GM12878 (cell line): Measurements from ENCODE around the gene TREM1. TPM values are rescaled to one million over a fixed set of nuclear protein-coding genes. Genes with fewer than 3 reads are reported as not detected.

Experiments used
- ATAC-seq: fragments of 200-7000 bp; cut with Tn5 transposase; 3 replicates; pipeline ENCODE4 v1.9.1; 2020; ENCODE audit warnings: mild to moderate bottlenecking, moderate library complexity
- BruUV-seq: library from RNA; stranded (reverse); fragments of 400-500 nt; replicated peaks from 2 replicates; lab custom pipeline; 2021; lab: Mats Ljungman, UMichigan
- CTCF ChIA-PET: fragments of 300-600 bp; sonication (Branson Sonifier 250); formaldehyde crosslinking; extraction: SDS; loops from one replicate; lab custom pipeline; 2021; ENCODE audit warnings: inconsistent platforms; lab: Yijun Ruan, JAX
- POLR2A ChIA-PET: fragments of 350-600 bp; formaldehyde crosslinking; extraction: SDS; loops from one replicate; lab custom pipeline; 2021; ENCODE audit warnings: inconsistent platforms; lab: Charles Lee
- RAD21 ChIA-PET: fragments of 300-600 bp; sonication (Branson Sonifier 250); formaldehyde crosslinking; loops from one replicate; lab custom pipeline; 2023; ENCODE audit warnings: antibody characterized with exemption; ENCODE audit not compliant: unreplicated experiment; lab: Charles Lee
- SMC1A ChIA-PET: fragments of 300-600 bp; sonication (Branson Sonifier 250); formaldehyde crosslinking; loops from one replicate; lab custom pipeline; 2023; ENCODE audit not compliant: unreplicated experiment, uncharacterized antibody; lab: Charles Lee
- DNase-seq: peaks from one replicate; pipeline ENCODE4 v3.0.0-alpha.2; 2011; ENCODE audit warnings: low read depth, low spot score
- FAIRE-seq: peaks from 3 replicates; lab custom pipeline; 2011; peaks lifted over from hg19 to GRCh38; lab: Jason Lieb, UNC
- H2AFZ ChIP-seq: 2 replicates; pipeline ENCODE4 v1.6.0; 2011; ENCODE audit warnings: low read depth, low read length, control low read depth; ENCODE audit not compliant: control insufficient read depth
- H3K27ac ChIP-seq: 2 replicates; pipeline ENCODE4 v1.5.1; 2011; ENCODE audit warnings: control low read depth; ENCODE audit not compliant: control insufficient read depth, insufficient read depth
- H3K27me3 ChIP-seq, 2 experiments: replicated peaks in 1 of 2; 2 replicates each; pipeline versions ENCODE4 v1.6.0 to v1.6.1; 2011; ENCODE audit warnings: low read length in 1 of 2; ENCODE audit not compliant: control insufficient read depth in 2 of 2, insufficient read depth in 2 of 2
- H3K36me3 ChIP-seq, 2 experiments: 2 replicates each; pipeline ENCODE4 v1.5.1; 2011; ENCODE audit warnings: low read length in 1 of 2; ENCODE audit not compliant: control insufficient read depth in 2 of 2, insufficient read depth in 2 of 2
- H3K4me1 ChIP-seq: 2 replicates; pipeline ENCODE4 v1.6.1; 2011; ENCODE audit warnings: mild to moderate bottlenecking, low read length, moderate library complexity, mixed read lengths; ENCODE audit not compliant: control insufficient read depth, insufficient read depth
- H3K4me2 ChIP-seq: 2 replicates; pipeline ENCODE4 v1.6.0; 2011; ENCODE audit warnings: control low read depth; ENCODE audit not compliant: control insufficient read depth, insufficient read depth
- H3K4me3 ChIP-seq: fragments of 200-600 bp; sonication (generic); 2 replicates; pipeline ENCODE4 v1.5.1; 2016
- H3K79me2 ChIP-seq: 2 replicates; pipeline ENCODE4 v1.6.0; 2011; ENCODE audit warnings: low read length; ENCODE audit not compliant: control insufficient read depth, insufficient read depth
- H3K9ac ChIP-seq: 2 replicates; pipeline ENCODE4 v1.8.0; 2011; ENCODE audit warnings: low read length, control low read depth, mixed read lengths; ENCODE audit not compliant: control insufficient read depth, insufficient read depth
- H3K9me3 ChIP-seq: replicated peaks from 3 replicates; pipeline ENCODE4 v1.5.1; 2011; ENCODE audit warnings: mild to moderate bottlenecking, low read length; ENCODE audit not compliant: control insufficient read depth, insufficient read depth
- H4K20me1 ChIP-seq: 2 replicates; pipeline ENCODE4 v1.6.0; 2011; ENCODE audit not compliant: control insufficient read depth, insufficient read depth
- BMI1 ChIP-seq: fragments of 450-650 bp; IDR thresholded peaks from 2 replicates; pipeline ENCODE4 v1.6.1; 2016; ENCODE audit warnings: mild to moderate bottlenecking, moderate library complexity, borderline replicate concordance
- CHD4 ChIP-seq: fragments of 200-600 bp; sonication (generic); IDR thresholded peaks from 2 replicates; pipeline ENCODE4 v1.6.1; 2016; ENCODE audit warnings: mild to moderate bottlenecking
- ELK1 ChIP-seq: IDR thresholded peaks from 2 replicates; pipeline ENCODE4 v1.6.1; 2012; ENCODE audit warnings: low read depth, low read length, improper control_type of control experiment
- ETV6 ChIP-seq, 2 experiments: fragments of 450-650 bp in 1 of 2; IDR thresholded peaks in 1 of 2; conservative IDR thresholded peaks in 1 of 2; 2 replicates each; pipeline ENCODE4 v1.6.1; 2014; ENCODE audit warnings: antibody characterized with exemption in 1 of 2, borderline replicate concordance in 1 of 2, low read depth in 1 of 2, mild to moderate bottlenecking in 1 of 2, moderate library complexity in 1 of 2
- FOXM1 ChIP-seq: IDR thresholded peaks from 2 replicates; pipeline ENCODE4 v1.6.1; 2012; ENCODE audit warnings: low read depth, mild to moderate bottlenecking, inconsistent platforms, low read length, moderate library complexity
- HDGF ChIP-seq: fragments of 450-650 bp; IDR thresholded peaks from 2 replicates; pipeline ENCODE4 v1.6.1; 2016; ENCODE audit warnings: antibody characterized with exemption
- HSF1 ChIP-seq: fragments of 150-350 bp; IDR thresholded peaks from 2 replicates; pipeline ENCODE4 v1.6.1; 2014; ENCODE audit warnings: mild to moderate bottlenecking, low read depth, low read length
- IRF4 ChIP-seq: IDR thresholded peaks from 2 replicates; pipeline ENCODE4 v1.6.1; 2011; ENCODE audit warnings: low read depth, low read length
- MEF2A ChIP-seq: IDR thresholded peaks from 2 replicates; pipeline ENCODE4 v1.6.1; 2011; ENCODE audit warnings: low read depth, mild to moderate bottlenecking, low read length, moderate library complexity; ENCODE audit not compliant: insufficient read depth
- NR2C2 ChIP-seq: IDR thresholded peaks from 2 replicates; pipeline ENCODE4 v1.6.1; 2011; ENCODE audit warnings: borderline replicate concordance, low read depth; ENCODE audit not compliant: control insufficient read depth, insufficient read length
- POU2F2 ChIP-seq: IDR thresholded peaks from 3 replicates; pipeline ENCODE4 v1.6.1; 2011; ENCODE audit warnings: low read depth, mild to moderate bottlenecking, low read length, borderline replicate concordance
- RAD21 ChIP-seq: IDR thresholded peaks from 2 replicates; pipeline ENCODE4 v1.6.1; 2011; ENCODE audit warnings: mild to moderate bottlenecking, low read depth, low read length, moderate library complexity; ENCODE audit not compliant: insufficient read depth
- RFX5 ChIP-seq: IDR thresholded peaks from 2 replicates; pipeline ENCODE4 v1.6.1; 2011; ENCODE audit warnings: low read depth, low read length, improper control_type of control experiment
- STAT1 ChIP-seq: fragments of 450-650 bp; conservative IDR thresholded peaks from 2 replicates; pipeline ENCODE4 v1.6.1; 2014; ENCODE audit warnings: antibody characterized with exemption, mild to moderate bottlenecking
- SUPT20H ChIP-seq: IDR thresholded peaks from 2 replicates; pipeline ENCODE4 v1.6.1; 2011; ENCODE audit warnings: low read depth, mild to moderate bottlenecking, low read length, moderate library complexity, borderline replicate concordance; ENCODE audit not compliant: control insufficient read depth
- TARDBP ChIP-seq: IDR thresholded peaks from 2 replicates; pipeline ENCODE4 v1.6.1; 2016; ENCODE audit warnings: borderline replicate concordance
- TCF3 ChIP-seq: IDR thresholded peaks from 2 replicates; pipeline ENCODE4 v1.6.1; 2012; ENCODE audit warnings: low read depth, mild to moderate bottlenecking, low read length, borderline replicate concordance; ENCODE audit not compliant: insufficient read depth
- ZNF24 ChIP-seq: fragments of 450-650 bp; IDR thresholded peaks from 2 replicates; pipeline ENCODE4 v1.6.1; 2017; ENCODE audit warnings: antibody characterized with exemption, mild to moderate bottlenecking
- ZNF384 ChIP-seq: IDR thresholded peaks from 2 replicates; pipeline ENCODE4 v1.6.1; 2012; ENCODE audit warnings: low read depth, mild to moderate bottlenecking, low read length, improper control_type of control experiment, borderline replicate concordance
- WGBS: methylation state at CpG from one replicate; pipeline ENCODE4 v1.1.6; 2016; ENCODE audit warnings: low lambda C conversion rate; ENCODE audit not compliant: insufficient replicate concordance, insufficient coverage; ENCODE audit errors: missing lambda C conversion rate; 5-methylcytosine and 5-hydroxymethylcytosine counted together
- in situ Hi-C: fragments of 300-500 bp; cut with MboI; formaldehyde crosslinking; loops from 9 replicates; pipeline ENCODE4 v1.14.3; 2018; ENCODE audit warnings: mixed read lengths
- intact Hi-C: fragments of 100-400 bp; cut with micrococcal nuclease; formaldehyde crosslinking; loops from one replicate; pipeline ENCODE4 v1.14.2; 2022; ENCODE audit not compliant: unreplicated experiment
- polyA plus RNA-seq, 11 experiments: library from polyadenylated mRNA; depleted of rRNA in 4 of 11; unstranded in 6 of 11; stranded (reverse) in 5 of 11; fragments of >200 nt; fragmentation: Nextera tagmentation in 4 of 11; fragmentation: Illumina TruSeq in 1 of 11; extraction: Ambion mirVana in 4 of 11; extraction: Trizol in 1 of 11; gene quantifications; 1 replicate in 1 of 11; 2 replicates in 10 of 11; pipeline versions ENCODE4 v1.2.1 to v1.2.3, GENCODE V29; 2011 to 2016; ENCODE audit warnings: inconsistent platforms in 2 of 11, missing spikeins in 2 of 11, low read depth in 1 of 11
- total RNA-seq, 4 experiments: library from RNA; depleted of rRNA in 3 of 4; stranded (reverse); fragments of >200 nt in 3 of 4; fragmentation: Illumina TruSeq in 1 of 4; extraction: Trizol in 1 of 4; gene quantifications; 2 replicates each; pipeline versions ENCODE4 v1.2.1 to v1.2.3, GENCODE V29; 2013 to 2021
- TF ChIP-seq, protein P1 (sequence below): fragments of 450-650 bp; formaldehyde crosslinking; IDR thresholded peaks from 2 replicates; pipeline ENCODE4 v1.4.0; 2020; ENCODE audit warnings: mild to moderate bottlenecking, moderate library complexity

TREM1 gene
- total and polyA plus RNA-seq, 10 of the 15 experiments (the other 5 are each of a cell fraction or from before 2014, with no cell fraction given) = 0.09 to 2.6 (median 0.28) TPM; not detected in 2

DNA sequence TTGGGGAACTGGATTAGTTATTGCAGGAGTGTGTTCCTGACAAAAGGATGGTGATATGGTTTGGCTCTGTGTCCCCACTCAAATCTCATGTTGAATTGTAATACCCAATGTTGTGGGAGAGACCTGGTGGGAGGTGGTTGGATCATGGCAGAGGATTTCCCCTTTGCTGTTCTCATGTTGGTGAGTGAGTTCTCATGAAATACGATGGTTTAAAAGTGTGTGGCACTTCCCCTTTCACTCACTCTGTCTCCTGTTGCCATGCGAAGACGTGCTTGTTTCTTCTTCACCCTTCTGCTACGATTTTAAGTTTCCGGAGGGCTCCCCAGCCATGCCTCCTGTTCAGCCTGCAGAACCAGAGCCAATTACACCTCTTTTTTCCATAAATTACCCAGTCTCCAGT, 16.2 kb upstream of the TREM1 start:
- intact Hi-C loops = no loop called here
- Histone ChIP-seq H3K36me3 (no peaks in the 10 kb centered on the region), H4K20me1 (no peaks in the 10 kb centered on the region), H3K27me3 (no peaks in the 10 kb centered on the region; a peak in 1 of 4 replicates), H3K9me3 (peaks cover 23% of the 10 kb centered on the region), H3K4me3 (no peak overlapping the region), H2AFZ (no peak overlapping the region; the same call in 1 of the 2 replicates), H3K79me2 (no peaks in the 10 kb centered on the region), H3K4me1 (peaks cover 7% of the 10 kb centered on the region), H3K27ac (no peak overlapping the region), H3K4me2 (no peak overlapping the region), H3K9ac (no peak overlapping the region)
- in situ Hi-C loops = no loop called here
- BruUV-seq = no TSS peak
- ChIA-PET SMC1A (no interaction called here), CTCF (no interaction called here), POLR2A (no interaction called here), RAD21 (no interaction called here)
- FAIRE-seq = peak; percentile 56
- DNase-seq = no peak
- WGBS = 21% methylated on average over 5 of the region's 5 CpGs
- ATAC-seq = peak; percentile 39; the same call in 1 of the 3 replicates
- no peak for TF ChIP-seq BMI1
- TF ChIP-seq HDGF = no peak
- no peak for TF ChIP-seq FOXM1
- no peak for TF ChIP-seq TARDBP
- no peak for TF ChIP-seq IRF4
- TF ChIP-seq HSF1 = no peak
- TF ChIP-seq NR2C2 = no peak
- no peak for TF ChIP-seq TCF3
- no peak for TF ChIP-seq ZNF384
- no peak for TF ChIP-seq CHD4
- no peak for TF ChIP-seq POU2F2
- TF ChIP-seq RFX5 = no peak
- TF ChIP-seq, protein P1, sequence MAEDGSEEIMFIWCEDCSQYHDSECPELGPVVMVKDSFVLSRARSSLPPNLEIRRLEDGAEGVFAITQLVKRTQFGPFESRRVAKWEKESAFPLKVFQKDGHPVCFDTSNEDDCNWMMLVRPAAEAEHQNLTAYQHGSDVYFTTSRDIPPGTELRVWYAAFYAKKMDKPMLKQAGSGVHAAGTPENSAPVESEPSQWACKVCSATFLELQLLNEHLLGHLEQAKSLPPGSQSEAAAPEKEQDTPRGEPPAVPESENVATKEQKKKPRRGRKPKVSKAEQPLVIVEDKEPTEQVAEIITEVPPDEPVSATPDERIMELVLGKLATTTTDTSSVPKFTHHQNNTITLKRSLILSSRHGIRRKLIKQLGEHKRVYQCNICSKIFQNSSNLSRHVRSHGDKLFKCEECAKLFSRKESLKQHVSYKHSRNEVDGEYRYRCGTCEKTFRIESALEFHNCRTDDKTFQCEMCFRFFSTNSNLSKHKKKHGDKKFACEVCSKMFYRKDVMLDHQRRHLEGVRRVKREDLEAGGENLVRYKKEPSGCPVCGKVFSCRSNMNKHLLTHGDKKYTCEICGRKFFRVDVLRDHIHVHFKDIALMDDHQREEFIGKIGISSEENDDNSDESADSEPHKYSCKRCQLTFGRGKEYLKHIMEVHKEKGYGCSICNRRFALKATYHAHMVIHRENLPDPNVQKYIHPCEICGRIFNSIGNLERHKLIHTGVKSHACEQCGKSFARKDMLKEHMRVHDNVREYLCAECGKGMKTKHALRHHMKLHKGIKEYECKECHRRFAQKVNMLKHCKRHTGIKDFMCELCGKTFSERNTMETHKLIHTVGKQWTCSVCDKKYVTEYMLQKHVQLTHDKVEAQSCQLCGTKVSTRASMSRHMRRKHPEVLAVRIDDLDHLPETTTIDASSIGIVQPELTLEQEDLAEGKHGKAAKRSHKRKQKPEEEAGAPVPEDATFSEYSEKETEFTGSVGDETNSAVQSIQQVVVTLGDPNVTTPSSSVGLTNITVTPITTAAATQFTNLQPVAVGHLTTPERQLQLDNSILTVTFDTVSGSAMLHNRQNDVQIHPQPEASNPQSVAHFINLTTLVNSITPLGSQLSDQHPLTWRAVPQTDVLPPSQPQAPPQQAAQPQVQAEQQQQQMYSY = no peak
- TF ChIP-seq STAT1 = no peak
- no peak for TF ChIP-seq ELK1
- no peak for TF ChIP-seq ZNF24
- 0 out of 4 replicates have a peak, but pooled peaks of 1 of the 2 experiments have one; percentile 16 for TF ChIP-seq ETV6 (conservative IDR thresholded peaks at IDR 0.05 in 1 of 2, IDR thresholded peaks at IDR 0.05 in 1 of 2; ENCODE audit: borderline replicate concordance in 1 of 2, low read depth in 1 of 2)
- no peak for TF ChIP-seq MEF2A
- TF ChIP-seq SUPT20H = no peak
- no peak for TF ChIP-seq RAD21
